Posterior vena cava (tissue), 2 donors: ENCODE measurements around the gene F10. TPM values are rescaled to one million over a fixed set of nuclear protein-coding genes. Genes with fewer than 3 reads are reported as not detected.
"Not testable (repeated sequence)": the region's sequence is repeated elsewhere in the genome, so short reads cannot be mapped to it uniquely, and the experiment has no call there.

Experiments used
- DNase-seq: peaks from one replicate; pipeline ENCODE4 v3.0.0-alpha.2; 2020; ENCODE audit warnings: low spot score
- intact Hi-C, 2 donors: fragments of 100-400 bp; cut with DNase I; formaldehyde crosslinking; loops; one replicate each; pipeline versions ENCODE4 v1.14.1 to v1.14.2; 2022 to 2023
- long read RNA-seq, 2 donors: library from polyadenylated mRNA; unstranded; transcript quantifications; one replicate each; pipeline ENCODE4 v2.0.0, GENCODE V29; 2020 to 2021
- total RNA-seq, 2 donors: library from RNA; stranded (reverse); fragmentation: NEBNext Ultra II Directional; extraction: Animal tissue kit (Norgen Biotek cat#: 25700); gene quantifications; one replicate each; pipeline ENCODE4 v1.2.1, GENCODE V29; 2021
- donor health status: DM: yes; HTN: yes; CAD: no.
- donor health status: DM: yes; HTN: yes; CAD: no.

The F10 gene
- 10 to 100 TPM; 19.8 to 48.4 TPM for total RNA-seq
- long read RNA-seq, donor 1, transcript F10-202 (8 exons, 1,517 nt) = major isoform, 18 of 33 reads
- long read RNA-seq, donor 1, partial matches to known transcripts = 13 of 33 reads
- long read RNA-seq, donor 1, other reads (novel, unspliced or antisense) = 1 of 33 reads
- long read RNA-seq, donor 2, transcript F10-201 (8 exons, 1,509 nt) = minor isoform, 10 of 110 reads
- long read RNA-seq, donor 2, transcript F10-202 (8 exons, 1,517 nt) = major isoform, 82 of 110 reads
- long read RNA-seq, donor 2, partial matches to known transcripts = 7 of 110 reads
- long read RNA-seq, donor 2, other reads (novel, unspliced or antisense) = 7 of 110 reads

DNA sequence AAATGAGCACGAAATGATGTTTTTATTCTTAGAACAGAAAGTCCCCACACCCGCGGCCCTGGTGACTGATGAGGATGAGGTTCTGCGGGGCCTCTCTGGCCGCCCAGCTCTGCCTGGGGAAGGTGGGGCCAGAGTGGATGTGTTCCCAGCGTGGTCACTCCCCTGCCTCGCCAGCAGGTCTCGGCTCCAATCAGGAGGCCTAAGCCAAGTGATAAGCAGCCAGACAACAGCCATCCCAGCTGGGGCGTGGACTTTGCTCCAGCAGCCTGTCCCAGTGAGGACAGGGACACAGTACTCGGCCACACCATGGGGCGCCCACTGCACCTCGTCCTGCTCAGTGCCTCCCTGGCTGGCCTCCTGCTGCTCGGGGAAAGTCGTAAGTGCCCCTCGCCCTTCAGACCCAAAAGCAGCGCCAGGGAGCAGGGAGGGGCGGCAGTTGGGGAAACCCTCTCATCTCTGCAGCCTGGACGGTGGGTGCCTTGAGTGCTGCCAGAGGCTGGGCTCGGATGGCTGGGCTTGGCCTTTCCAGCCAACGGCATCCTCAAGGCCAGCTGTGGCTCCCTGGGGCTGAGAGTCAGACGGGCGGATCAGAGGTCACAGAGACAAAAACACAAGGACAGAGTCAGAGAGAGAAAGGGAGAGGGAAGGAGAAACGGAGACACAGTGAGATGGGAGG, at the start of gene F10:
F10 (plus strand) TSS at position 250 of the 676 bp plus-strand sequence; CDS start at position 307, 57 bp downstream.
- DNase-seq = peak; percentile 92
- intact Hi-C loops = no loop called here

DNA sequence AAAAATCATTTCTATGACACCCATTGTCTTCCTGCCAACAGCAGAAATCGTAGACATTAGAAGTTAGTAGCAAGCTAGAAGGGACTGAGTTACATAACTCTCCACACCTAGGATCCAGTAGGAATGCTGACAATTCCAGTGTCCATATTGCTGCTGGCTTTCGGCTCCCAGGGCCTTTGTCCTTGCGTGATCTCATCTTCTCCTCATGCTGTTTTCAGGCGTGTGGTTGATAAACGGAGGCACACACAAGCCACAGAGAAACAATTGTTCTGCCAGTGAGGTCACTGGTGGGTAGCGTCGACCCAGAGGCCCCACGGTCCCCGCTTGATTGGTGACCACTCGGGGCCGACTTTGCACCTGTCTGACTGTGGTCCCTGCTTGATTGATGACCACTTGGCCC, 48.7 kb upstream of the F10 start:
- intact Hi-C loops = no loop called here
- peak; percentile 49 for DNase-seq

DNA sequence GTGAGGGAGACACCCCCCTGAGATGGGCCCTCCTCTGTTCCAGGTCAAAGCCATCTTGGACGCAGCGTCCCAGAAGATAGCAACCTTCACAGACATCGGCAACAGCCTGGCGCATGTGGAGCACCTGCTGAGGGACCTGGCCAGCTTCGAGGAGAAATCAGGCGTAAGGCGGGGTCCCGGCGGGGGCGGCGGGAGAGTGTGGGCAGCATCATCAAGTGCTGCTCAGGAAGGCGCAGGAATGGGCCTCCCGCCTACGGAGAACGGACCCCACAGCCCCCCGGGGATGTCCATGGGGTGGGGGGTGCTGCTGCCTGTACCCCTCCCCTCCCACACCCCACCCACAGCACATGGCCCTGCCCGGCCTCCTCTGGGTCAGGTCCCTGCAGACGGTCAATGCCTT, 48.2 kb upstream of the F10 start:
- intact Hi-C loops = no loop called here

DNA sequence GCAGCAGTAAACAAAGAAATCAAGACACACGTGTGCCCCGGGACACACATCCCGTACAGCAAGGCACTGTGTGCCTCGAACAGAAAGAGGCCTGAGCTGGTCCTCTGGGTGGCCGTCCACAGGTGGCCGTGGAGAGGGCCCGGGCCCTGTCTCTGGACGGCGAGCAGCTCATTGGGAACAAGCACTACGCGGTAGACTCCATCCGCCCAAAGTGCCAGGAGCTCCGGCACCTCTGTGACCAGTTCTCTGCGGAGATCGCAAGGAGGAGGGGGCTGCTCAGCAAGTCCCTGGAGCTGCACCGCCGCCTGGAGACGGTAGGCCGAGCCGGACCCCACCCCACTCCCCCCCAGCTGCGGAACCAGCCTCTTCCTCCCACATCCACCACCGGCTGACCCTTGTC, 47.7 kb upstream of the F10 start:
- DNase-seq = peak; percentile 63

More for the DNA sequence above, 48.2 kb upstream of the F10 start:
- DNase-seq = no peak

DNA sequence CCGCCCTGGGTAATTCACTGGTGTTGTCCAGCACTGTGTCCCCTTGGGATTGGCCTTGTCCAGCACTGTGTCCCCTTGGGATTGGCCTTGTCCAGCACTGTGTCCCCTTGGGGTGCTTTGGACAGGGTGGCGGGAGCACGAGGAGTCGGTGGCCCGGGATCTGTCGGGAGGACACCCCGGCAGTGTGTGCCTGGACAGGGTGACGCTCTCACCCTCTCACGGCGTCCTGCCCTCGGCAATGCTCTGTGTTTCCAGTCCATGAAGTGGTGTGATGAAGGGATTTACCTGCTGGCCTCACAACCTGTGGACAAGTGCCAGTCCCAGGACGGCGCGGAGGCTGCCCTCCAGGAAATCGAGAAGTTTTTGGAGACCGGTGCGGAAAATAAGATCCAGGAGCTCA, 46.9 kb upstream of the F10 start:
- intact Hi-C loops = no loop called here
- peak; percentile 42 for DNase-seq

More for the DNA sequence above, 47.7 kb upstream of the F10 start:
- intact Hi-C loops = no loop called here

DNA sequence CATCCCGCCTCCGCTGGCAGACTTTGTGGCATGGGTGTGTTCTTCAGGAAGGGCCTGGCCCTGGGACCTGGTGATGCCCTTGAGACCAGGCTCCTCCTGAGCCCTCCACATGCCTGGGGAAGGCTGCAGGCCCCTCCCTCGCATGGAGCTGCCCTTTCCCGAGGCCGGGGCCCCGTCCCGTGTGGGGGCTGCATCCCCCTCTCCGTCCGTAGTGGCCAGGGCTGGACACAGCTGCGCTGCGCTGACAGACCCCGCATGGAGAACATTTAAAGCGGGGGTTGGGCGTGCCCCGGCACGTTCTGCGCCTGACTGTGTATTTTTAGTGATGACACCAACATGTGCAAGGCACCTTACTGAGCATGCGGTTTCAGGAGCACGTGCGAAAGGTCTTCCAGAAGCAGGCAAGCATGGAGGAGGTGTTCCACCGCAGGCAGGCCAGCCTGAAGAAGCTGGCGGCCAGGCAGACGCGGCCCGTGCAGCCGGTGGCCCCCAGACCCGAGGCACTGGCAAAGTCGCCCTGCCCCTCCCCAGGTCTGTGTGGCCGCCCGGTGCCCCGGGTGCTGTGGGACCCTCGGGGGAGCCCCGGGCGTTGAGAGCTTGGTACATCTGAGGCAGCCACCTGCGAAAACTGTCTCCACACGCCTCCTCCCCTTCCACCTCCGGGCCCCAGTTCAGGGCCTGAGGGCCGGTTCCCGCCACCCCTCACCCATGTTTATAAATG, 45.8 kb upstream of the F10 start:
- peak; percentile 78 for DNase-seq
- intact Hi-C loops = no loop called here

DNA sequence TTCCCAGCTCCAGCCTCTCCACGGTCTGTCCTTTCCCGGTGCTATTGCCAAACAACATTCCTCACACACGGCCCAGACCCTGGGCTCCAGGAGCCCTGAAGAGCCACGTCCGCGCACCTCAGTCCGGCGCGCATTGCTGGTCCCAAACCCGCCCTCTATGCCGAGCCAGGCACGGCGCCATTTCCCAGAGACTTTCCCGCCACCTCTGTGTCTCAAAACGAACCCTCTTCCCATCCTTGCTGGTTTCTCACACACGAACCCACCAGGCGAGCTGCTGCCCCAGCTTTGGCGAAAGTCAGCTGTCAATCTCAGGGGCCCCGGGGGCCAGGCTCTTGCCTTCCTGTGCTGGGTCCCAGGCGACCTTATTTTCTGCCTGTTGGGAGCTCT, 45.0 kb upstream of the F10 start:
- peak; percentile 70 for DNase-seq
- intact Hi-C loops = no loop called here

DNA sequence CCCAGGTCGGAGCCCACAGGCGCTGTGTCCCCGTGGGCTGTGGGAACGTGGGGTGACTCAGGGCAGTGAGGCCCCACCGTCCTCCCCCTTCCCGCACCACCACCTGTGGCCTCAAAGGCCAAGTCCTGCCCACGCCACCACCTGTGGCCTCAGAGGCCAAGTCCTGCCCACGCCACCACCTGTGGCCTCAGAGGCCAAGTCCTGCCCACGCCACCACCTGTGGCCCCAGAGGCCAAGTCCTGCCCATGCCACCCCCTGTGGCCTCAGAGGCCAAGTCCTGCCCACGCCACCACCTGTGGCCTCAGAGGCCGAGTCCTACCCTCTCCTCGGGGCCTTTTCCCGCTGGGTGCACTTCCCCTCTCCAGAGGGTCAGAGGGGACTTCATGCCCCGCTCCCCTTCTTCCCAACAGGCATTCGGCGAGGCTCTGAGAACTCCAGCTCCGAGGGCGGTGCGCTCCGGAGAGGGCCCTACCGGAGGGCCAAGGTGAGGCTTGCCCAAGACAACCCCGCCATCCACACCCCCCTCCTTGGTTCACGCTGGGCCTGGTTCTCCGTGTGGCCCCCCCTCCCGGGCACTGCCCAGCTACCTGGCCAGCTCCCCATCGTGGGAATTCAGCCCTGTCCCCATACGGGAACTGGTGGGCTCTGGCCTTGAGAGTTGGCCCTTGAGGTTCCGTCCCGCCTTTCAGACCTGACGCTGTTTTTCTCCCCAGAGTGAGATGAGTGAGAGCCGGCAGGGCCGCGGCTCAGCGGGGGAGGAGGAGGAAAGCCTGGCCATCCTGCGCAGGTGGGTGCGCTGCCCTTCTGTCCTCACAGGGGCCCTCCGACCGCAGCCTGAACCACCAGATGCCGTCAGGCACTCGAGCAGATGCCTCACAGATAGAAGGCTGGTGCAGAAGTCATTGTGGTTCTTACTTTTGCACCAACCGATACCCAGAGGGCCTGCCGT, 44.4 kb upstream of the F10 start:
- peak; percentile 71 for DNase-seq
- intact Hi-C loops = no loop called here

DNA sequence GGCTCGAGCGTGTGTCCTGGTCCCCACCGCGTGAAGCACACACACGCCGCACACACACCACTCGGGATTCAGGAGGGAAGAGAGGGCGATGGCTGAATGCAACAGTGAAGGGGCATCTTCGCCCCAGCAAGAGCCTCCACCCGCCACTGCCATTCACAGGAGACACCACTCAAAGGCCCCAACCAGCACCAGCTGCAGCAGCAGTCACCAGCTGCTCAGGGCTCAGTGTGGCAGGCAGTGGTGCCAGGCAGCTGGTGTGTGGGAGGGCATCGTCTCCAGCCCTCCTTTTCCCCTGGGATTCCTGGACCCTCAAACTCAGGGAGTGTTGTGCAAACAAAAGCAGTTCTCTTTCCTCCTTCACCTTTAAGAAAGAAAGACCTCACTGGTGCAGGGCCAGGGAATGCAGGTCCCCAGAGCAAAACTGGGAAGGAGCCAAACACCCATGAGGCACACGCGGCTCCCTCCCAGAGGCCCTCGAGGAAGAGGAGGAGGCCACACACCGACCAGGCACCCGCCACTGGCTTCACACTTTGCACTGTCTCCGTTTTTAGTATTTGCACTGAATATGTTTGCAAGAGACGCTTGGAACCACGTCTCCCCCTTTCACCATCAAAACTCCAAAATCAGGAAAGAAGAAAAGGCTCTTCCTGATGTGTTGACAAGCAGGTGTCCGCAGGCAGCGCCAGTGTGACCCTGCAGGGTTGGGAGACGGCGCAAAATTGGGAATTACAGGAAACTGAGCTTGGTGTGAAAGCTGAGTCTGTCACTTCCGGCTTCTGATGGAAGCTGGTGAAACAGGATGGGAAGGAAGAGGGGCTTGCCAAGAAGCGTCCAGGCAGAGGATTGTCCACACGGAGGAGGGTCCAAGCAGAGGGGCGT, 43.5 kb upstream of the F10 start:
- intact Hi-C loops = no loop called here
- peak; percentile 68 for DNase-seq

DNA sequence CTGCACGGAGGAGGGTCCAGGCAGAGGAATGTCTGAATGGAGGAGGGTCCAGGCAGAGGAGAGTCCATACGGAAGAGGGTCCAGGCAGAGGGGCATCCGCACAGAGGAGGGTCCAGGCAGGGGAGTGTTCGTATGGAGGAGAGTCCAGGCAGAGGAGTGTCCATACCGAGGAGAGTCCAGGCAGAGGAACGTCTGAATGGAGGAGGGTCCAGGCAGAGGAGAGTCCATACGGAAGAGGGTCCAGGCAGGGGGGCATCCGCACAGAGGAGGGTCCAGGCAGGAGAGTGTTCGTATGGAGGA, 42.9 kb upstream of the F10 start:
- DNase-seq = peak; percentile 15
- intact Hi-C loops = not testable (repeated sequence)

DNA sequence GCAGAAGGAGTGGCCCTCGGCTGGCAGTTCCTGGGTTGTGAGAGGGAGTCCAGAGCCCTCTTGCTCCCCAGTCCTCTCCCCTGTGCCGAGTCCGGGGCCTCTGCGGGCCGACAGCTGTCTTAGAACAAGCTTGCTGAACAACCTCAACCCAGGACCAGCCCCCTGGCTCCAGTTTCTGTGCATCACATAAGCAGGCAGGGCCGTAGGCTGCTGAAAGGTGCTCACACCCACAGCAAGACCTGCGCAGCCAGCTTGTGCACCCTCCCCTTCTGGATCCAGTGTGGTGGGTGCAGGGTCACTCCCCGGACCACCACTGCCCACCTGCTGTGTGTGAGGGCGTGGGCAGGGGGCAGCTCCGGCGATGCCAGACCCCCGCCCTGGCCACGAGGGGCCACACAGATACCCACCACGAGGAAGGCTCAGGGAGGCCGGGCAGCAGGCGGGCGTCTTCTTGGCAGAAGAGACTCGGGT, 42.2 kb upstream of the F10 start:
- DNase-seq = peak; percentile 71
- intact Hi-C loops = no loop called here

DNA sequence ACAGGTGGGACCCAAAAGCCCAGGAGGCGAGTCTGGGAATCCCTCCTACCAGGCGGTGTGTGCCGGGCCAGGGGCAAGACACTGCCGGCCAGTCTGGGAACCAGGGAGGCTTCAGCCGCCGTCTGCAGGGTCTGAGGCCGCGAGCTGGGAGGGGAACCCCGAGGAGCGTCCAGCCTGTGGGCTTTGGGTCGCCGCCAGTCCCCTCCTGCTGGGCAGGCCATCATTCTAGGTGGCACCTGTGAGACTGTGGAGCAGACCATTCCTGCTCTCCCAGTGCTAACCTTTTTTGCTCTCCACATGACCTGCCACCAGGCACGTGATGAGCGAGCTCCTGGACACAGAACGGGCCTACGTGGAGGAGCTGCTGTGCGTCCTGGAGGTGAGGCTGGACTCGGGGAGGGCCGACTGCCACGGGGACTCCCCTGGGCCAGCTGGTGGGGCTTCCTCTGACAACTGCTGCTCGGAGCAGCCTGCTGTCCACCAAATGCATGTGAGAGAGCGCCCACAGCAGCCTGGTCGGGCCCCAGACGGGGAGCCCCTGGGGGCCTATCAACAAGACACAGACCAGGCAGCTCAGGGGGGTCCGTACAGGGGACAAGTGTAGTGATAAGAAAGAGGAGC, 41.6 kb upstream of the F10 start:
- intact Hi-C loops = no loop called here
- DNase-seq = peak; percentile 65

DNA sequence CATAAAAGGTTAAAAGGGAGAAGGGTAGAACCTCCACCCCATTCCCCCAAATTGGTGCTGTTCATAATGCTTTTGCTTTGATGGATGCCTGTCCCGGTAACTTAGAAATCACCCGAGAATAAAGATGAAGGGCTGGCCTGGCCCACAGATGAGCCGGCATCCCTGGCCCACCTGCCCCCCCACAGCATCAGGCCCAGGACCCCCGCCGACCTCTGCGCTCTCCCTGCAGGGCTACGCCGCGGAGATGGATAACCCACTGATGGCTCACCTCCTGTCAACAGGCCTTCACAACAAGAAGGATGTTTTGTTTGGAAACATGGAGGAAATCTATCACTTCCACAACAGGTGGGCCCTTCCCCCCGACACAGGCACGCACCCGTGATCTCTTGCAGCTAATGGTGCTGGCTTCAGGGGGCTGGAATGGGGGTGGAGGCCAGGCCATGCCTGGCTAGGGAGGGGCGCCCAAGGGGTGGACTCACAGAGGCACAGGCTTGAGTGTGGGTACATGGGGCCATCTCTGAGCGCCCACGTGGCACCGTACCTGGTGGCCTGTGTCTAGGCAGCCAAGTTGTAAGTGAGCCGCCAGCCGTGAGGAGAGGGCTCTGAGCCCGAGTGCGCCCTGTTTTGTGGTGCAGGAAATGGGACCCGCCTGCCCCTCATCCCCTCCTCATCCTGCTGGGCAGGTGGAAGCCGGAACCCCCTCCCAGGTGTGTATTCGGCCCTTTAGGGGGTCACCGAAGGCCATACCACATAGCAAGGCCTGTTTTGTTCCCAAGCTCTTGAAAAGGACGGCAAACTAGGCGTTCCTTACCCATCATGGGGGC, 40.2 kb upstream of the F10 start:
- peak; percentile 78 for DNase-seq
- intact Hi-C loops = no loop called here

DNA sequence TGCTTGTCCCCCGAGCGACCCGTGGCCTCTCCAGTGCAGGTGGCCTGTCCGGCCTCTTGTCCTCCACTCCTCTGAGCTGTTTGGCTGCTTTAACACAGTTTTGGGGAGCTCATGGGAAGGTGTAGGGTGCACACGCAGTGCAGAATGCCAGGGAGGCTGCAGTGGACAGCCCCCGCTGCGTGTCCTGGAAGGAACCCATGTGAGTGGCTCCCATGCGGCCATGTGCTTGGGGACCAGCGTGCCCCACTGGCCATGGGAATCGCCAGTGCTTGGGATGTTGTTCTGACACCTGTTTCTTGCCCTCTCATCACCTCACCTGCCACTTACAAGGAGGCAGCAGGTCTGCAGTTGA, 39.6 kb upstream of the F10 start:
- intact Hi-C loops = no loop called here

DNA sequence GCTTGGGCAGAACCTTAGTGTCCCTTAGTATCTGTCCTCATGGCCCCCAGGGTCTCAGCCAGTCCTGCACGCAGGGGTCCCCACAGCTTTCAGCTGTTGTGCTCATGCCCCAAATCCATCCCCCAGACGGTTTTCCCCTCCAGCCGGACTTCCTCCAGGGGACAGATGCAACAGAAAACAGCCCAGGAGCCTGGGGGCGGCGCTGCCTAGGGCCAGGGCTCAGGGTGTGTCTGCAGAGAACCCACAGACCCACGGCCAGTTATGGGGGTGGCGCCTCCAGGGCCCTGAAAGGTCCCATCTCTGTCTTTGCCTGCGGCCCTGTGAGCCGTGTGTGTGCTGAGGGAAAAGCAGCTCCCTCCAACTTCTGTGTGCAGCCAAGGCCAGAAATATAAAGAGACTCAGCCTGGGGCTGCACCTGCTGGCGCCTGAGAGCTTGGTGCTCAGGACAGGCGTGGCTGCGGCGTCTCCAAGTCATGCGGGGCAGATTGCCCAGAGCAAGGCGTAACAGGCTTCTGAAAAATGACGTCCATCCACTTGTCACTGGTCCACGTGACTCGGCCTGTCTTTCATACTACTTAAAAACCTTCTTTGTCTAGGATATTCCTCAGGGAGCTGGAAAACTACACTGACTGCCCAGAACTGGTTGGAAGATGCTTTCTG, 39.1 kb upstream of the F10 start:
- intact Hi-C loops = no loop called here
- peak; percentile 85 for DNase-seq

More for the DNA sequence above, 39.6 kb upstream of the F10 start:
- peak; percentile 75 for DNase-seq

DNA sequence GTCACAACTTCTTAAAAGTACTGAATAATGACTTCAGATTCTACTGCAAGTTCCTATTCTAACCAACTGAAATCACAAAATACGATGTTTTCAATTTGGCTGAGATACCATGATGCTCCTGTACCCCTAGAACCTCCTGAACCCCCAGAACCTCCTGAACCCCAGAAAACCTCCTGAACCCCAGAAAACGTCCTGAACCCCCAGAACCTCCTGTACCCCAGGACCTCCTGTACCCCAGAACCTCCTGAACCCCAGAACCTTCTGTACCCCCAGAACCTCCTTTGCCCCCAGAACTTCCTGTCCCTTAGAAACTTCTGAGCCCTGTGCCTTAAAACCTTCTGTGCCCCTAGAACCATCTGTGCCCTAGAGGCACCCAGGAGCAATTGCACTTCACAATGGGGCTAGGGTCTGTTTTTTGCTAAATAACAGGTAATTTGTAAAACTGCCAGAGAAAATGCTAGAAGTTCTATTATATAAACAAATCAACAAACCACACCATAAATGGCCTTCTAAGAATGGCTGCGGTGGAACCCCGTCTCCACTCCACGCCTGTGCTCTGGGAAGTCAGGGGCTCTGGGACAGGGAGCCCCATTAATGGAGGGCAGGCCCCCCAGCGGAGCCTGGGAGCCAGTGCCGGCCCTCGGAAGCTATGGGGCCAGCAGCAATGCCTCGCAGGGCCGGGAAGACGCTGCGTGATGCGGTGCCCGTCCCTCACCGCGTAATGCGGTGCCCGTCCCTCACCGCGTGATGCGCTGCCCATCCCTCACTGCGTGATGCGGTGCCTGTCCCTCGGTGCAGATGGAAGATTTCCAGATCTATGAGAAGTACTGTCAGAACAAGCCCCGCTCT, 38.3 kb upstream of the F10 start:
- DNase-seq = peak; percentile 48
- intact Hi-C loops = no loop called here
